Neural progenitor cell (in vitro differentiated cells): ENCODE measurements around the gene FAM47A. TPM values are rescaled to one million over a fixed set of nuclear protein-coding genes. Genes with fewer than 3 reads are reported as not detected.

Source experiments
- DNase-seq: peaks from one replicate; pipeline ENCODE4 v3.0.0-alpha.2; 2016; ENCODE audit warnings: low spot score
- H2AFZ ChIP-seq: fragments of 200-600 bp; sonication (generic); replicated peaks from 2 replicates; pipeline ENCODE4 v1.6.1; 2016; ENCODE audit warnings: antibody characterized with exemption
- H3F3A ChIP-seq: fragments of 200-600 bp; sonication (generic); 2 replicates; pipeline ENCODE4 v1.6.1; 2016; ENCODE audit warnings: antibody characterized with exemption, low read depth
- H3K27ac ChIP-seq: fragments of 200-600 bp; sonication (generic); 2 replicates; pipeline ENCODE4 v1.5.1; 2016; ENCODE audit warnings: mild to moderate bottlenecking
- H3K27me3 ChIP-seq: fragments of 200-600 bp; sonication (generic); 2 replicates; pipeline ENCODE4 v1.6.1; 2016; ENCODE audit warnings: mild to moderate bottlenecking, moderate library complexity
- H3K36me3 ChIP-seq: fragments of 200-600 bp; sonication (generic); 2 replicates; pipeline ENCODE4 v1.5.1; 2016
- H3K4me1 ChIP-seq: fragments of 200-600 bp; sonication (generic); 2 replicates; pipeline ENCODE4 v1.6.1; 2016; ENCODE audit warnings: mixed run types
- H3K4me2 ChIP-seq: fragments of 200-600 bp; sonication (generic); 2 replicates; pipeline ENCODE4 v1.6.1; 2016
- H3K4me3 ChIP-seq: fragments of 200-600 bp; sonication (generic); 2 replicates; pipeline ENCODE4 v1.5.1; 2016
- H3K79me2 ChIP-seq: fragments of 200-600 bp; sonication (generic); 2 replicates; pipeline ENCODE4 v1.6.1; 2016; ENCODE audit warnings: low read depth
- H3K9ac ChIP-seq: fragments of 200-600 bp; sonication (generic); 2 replicates; pipeline ENCODE4 v1.6.1; 2016
- H3K9me3 ChIP-seq: fragments of 200-600 bp; sonication (generic); 2 replicates; pipeline ENCODE4 v1.5.1; 2016; ENCODE audit warnings: low read depth
- H4K20me1 ChIP-seq: fragments of 200-600 bp; sonication (generic); 2 replicates; pipeline ENCODE4 v1.6.1; 2016; ENCODE audit warnings: low read depth
- H3K27ac Mint-ChIP-seq: 3 replicates; pipeline ENCODE4 v1.8.0; 2021; ENCODE audit warnings: mixed read lengths
- H3K27me3 Mint-ChIP-seq: 2 replicates; pipeline ENCODE4 v1.8.0; 2022; ENCODE audit warnings: low read depth, mild to moderate bottlenecking, inconsistent platforms, moderate library complexity, mixed read lengths; ENCODE audit not compliant: insufficient read depth
- H3K36me3 Mint-ChIP-seq: 3 replicates; pipeline ENCODE4 v1.8.0; 2021; ENCODE audit warnings: mixed read lengths
- H3K4me1 Mint-ChIP-seq: 3 replicates; pipeline ENCODE4 v1.8.0; 2021; ENCODE audit warnings: mixed read lengths
- H3K4me3 Mint-ChIP-seq: 3 replicates; pipeline ENCODE4 v1.8.0; 2021; ENCODE audit warnings: mild to moderate bottlenecking, moderate library complexity, mixed read lengths
- H3K9me3 Mint-ChIP-seq: 3 replicates; pipeline ENCODE4 v1.8.0; 2020; ENCODE audit warnings: mixed read lengths
- CTCF ChIP-seq: fragments of 200-600 bp; sonication (generic); IDR thresholded peaks from 2 replicates; pipeline ENCODE4 v1.5.1; 2017; ENCODE audit warnings: antibody characterized with exemption, mild to moderate bottlenecking
- EZH2 ChIP-seq: fragments of 200-600 bp; sonication (generic); IDR thresholded peaks from 2 replicates; pipeline ENCODE4 v1.6.1; 2017; ENCODE audit warnings: antibody characterized with exemption, mild to moderate bottlenecking, moderate library complexity
- EZH2phosphoT487 ChIP-seq: fragments of 200-600 bp; sonication (generic); IDR thresholded peaks from 2 replicates; pipeline ENCODE4 v1.6.1; 2017; ENCODE audit warnings: antibody characterized with exemption
- total RNA-seq: library from RNA; depleted of rRNA; stranded (reverse); fragments of >200 nt; gene quantifications from 2 replicates; pipeline ENCODE4 v1.2.3, GENCODE V29; 2015; ENCODE audit warnings: low replicate concordance

FAM47A gene
- total RNA-seq, 1 donor from 2014 or later = not detected

- no peaks in the 10 kb centered on the region for H3K9me3 Mint-ChIP-seq
- no peaks in the 10 kb centered on the region for H4K20me1 ChIP-seq
- H3K79me2 ChIP-seq = no peaks in the 10 kb centered on the region
- no peaks in the 10 kb centered on the region for H3F3A ChIP-seq
- no peak overlapping the region for H2AFZ ChIP-seq
- no peaks in the 10 kb centered on the region for H3K4me1 Mint-ChIP-seq
- H3K9ac ChIP-seq = no peak overlapping the region
- H3K4me1 ChIP-seq = no peaks in the 10 kb centered on the region
- no peaks in the 10 kb centered on the region for H3K27me3 ChIP-seq
- no peaks in the 10 kb centered on the region for H3K36me3 Mint-ChIP-seq
- no peak for TF ChIP-seq EZH2
- TF ChIP-seq CTCF = no peak
- no peak for TF ChIP-seq EZH2phosphoT487
- no peak overlapping the region for H3K4me2 ChIP-seq
- no peak overlapping the region for H3K27ac ChIP-seq
- no peaks in the 10 kb centered on the region for H3K9me3 ChIP-seq
- DNase-seq = no peak
- no peak overlapping the region for H3K27ac Mint-ChIP-seq
- no peaks in the 10 kb centered on the region for H3K36me3 ChIP-seq
- H3K4me3 Mint-ChIP-seq = no peak overlapping the region
- no peaks in the 10 kb centered on the region for H3K27me3 Mint-ChIP-seq
- H3K4me3 ChIP-seq = no peak overlapping the region
Measured at GRCh38 chrX:34140816-34141215, 8.7 kb upstream of the FAM47A start.

DNA sequence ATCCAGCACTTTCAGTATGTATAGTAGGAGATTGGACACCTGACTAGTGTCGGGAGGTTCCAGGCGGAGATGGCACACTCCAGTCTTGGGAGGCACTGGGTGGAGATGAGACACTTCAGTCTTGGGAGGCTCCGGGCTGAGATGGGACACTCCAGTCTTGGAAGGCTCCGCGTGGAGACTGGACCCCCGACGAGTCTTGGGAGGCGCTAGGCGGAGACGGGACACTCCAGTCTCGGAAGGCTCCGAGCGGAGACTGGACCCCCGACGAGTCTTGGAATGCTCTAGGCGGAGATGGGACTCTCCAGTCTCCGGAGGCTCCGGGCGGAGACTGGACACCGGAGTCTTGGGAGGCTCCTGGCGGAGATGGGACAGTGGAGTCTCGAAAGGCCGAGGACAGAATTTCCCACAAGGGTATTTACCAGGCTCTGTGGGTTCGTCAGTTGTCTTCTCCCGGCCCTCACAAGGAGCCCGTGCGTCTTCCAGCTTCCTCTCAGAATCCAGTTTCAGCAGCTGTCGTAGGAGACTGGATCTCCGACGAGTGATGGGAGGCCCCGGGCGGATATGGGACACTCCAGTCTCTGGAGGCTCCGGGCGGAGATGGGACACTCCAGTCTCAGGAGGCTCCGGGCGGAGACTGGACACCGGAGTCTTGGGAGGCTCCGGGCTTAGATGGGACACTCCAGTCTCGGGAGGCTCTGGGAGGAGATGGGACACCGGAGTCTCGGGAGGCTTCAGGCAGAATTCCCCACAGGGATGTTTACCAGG, 952 bp downstream of the FAM47A start:
- Histone ChIP-seq H3K27ac (no peak overlapping the region), H3K27me3 (no peaks in the 10 kb centered on the region), H4K20me1 (no peaks in the 10 kb centered on the region), H3F3A (no peaks in the 10 kb centered on the region), H3K36me3 (no peaks in the 10 kb centered on the region), H3K4me2 (no peak overlapping the region), H3K9ac (no peak overlapping the region), H3K4me3 (no peak overlapping the region), H3K4me1 (no peaks in the 10 kb centered on the region), H2AFZ (no peak overlapping the region), H3K79me2 (no peaks in the 10 kb centered on the region), H3K9me3 (no peaks in the 10 kb centered on the region)
- H3K4me1 Mint-ChIP-seq = no peaks in the 10 kb centered on the region
- no peak overlapping the region for H3K4me3 Mint-ChIP-seq
- no peak for TF ChIP-seq EZH2
- no peaks in the 10 kb centered on the region for H3K27me3 Mint-ChIP-seq
- H3K36me3 Mint-ChIP-seq = no peaks in the 10 kb centered on the region
- H3K27ac Mint-ChIP-seq = no peak overlapping the region
- no peak for DNase-seq
- H3K9me3 Mint-ChIP-seq = peaks cover 5% of the 10 kb centered on the region

DNA sequence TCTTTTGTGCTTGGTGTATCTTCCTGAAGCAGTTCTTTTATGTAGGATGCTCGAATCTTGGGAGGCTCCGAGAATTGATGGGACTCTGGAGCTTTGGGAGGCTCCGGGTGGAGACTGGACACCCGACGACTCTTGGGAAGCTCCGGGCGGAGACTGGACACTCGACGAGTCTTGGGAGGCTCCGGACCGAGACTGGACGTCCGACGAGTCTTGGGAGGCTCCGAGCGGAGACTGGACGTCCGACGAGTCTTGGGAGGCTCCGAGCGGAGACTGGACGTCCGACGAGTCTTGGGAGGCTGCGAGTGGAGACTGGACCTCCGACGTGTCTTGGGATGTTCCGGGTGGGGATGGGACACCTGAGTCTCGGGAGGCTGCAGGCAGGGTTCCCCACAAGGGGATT, 1.6 kb downstream of the FAM47A start:
- TF ChIP-seq EZH2phosphoT487 = no peak
- no peak for TF ChIP-seq CTCF
- TF ChIP-seq EZH2 = no peak
- no peaks in the 10 kb centered on the region for H3K4me1 ChIP-seq
- H3K27me3 ChIP-seq = no peaks in the 10 kb centered on the region
- H3K36me3 ChIP-seq = no peaks in the 10 kb centered on the region
- Mint-ChIP-seq H3K4me3 (no peak overlapping the region), H3K27ac (no peak overlapping the region), H3K9me3 (peaks cover 5% of the 10 kb centered on the region), H3K4me1 (no peaks in the 10 kb centered on the region), H3K27me3 (no peaks in the 10 kb centered on the region), H3K36me3 (no peaks in the 10 kb centered on the region)
- H3K79me2 ChIP-seq = no peaks in the 10 kb centered on the region
- H3K4me2 ChIP-seq = no peak overlapping the region
- H3K4me3 ChIP-seq = no peak overlapping the region
- no peak for DNase-seq
- H2AFZ ChIP-seq = no peak overlapping the region
- H3K27ac ChIP-seq = no peak overlapping the region
- H3F3A ChIP-seq = no peaks in the 10 kb centered on the region
- no peaks in the 10 kb centered on the region for H4K20me1 ChIP-seq
- H3K9ac ChIP-seq = no peak overlapping the region
- H3K9me3 ChIP-seq = no peaks in the 10 kb centered on the region

GRCh38 chrX:34126011-34126410, 6.1 kb downstream of the FAM47A start:
- H3K4me1 Mint-ChIP-seq = no peaks in the 10 kb centered on the region
- H3K4me2 ChIP-seq = no peak overlapping the region
- H3K27ac Mint-ChIP-seq = no peak overlapping the region
- H3F3A ChIP-seq = no peaks in the 10 kb centered on the region
- no peaks in the 10 kb centered on the region for H4K20me1 ChIP-seq
- no peaks in the 10 kb centered on the region for H3K79me2 ChIP-seq
- no peaks in the 10 kb centered on the region for H3K4me1 ChIP-seq
- peaks cover 3% of the 10 kb centered on the region for H3K27me3 Mint-ChIP-seq
- H3K4me3 Mint-ChIP-seq = no peak overlapping the region
- H2AFZ ChIP-seq = no peak overlapping the region
- H3K4me3 ChIP-seq = no peak overlapping the region
- H3K27ac ChIP-seq = no peak overlapping the region
- no peak overlapping the region for H3K9ac ChIP-seq
- H3K27me3 ChIP-seq = no peaks in the 10 kb centered on the region
- peaks cover 17% of the 10 kb centered on the region for H3K9me3 Mint-ChIP-seq
- H3K9me3 ChIP-seq = no peaks in the 10 kb centered on the region
- DNase-seq = no peak
- TF ChIP-seq CTCF = no peak
- no peak for TF ChIP-seq EZH2phosphoT487
- TF ChIP-seq EZH2 = no peak
- no peaks in the 10 kb centered on the region for H3K36me3 Mint-ChIP-seq
- H3K36me3 ChIP-seq = no peaks in the 10 kb centered on the region
